ENCODE results near the gene ADAM8.
A peak's percentile ranks its signal among the peaks of the same experiment; 100 is the strongest.
"Not testable (repeated sequence)": the region's sequence is repeated elsewhere in the genome, so short reads cannot be mapped to it uniquely, and the experiment has no call there.

Gene ADAM8

GRCh38 chr10:133276435-133277201 is at the start of gene ADAM8:
TSS of gene ADAM8 (minus strand) at chr10:133276868. CDS start at chr10:133276817, 51 bp downstream.
- DNase-seq (ENCODE audit: low read depth in 2 of 3, low spot score in 1 of 3), result peak in 2 of 3 donors; percentile 63 to 66

GRCh38 chr10:133326223-133326551 is 49.5 kb upstream of the ADAM8 start:
- DNase-seq (ENCODE audit: low read depth in 2 of 3, low spot score in 1 of 3), result no peak

- DNase-seq (ENCODE audit: low read depth in 2 of 3, low spot score in 1 of 3), result no peak
These were observed 49.0 kb upstream of the ADAM8 start for GRCh38 chr10:133325440-133326222.

GRCh38 chr10:133324857-133325260 is 48.2 kb upstream of the ADAM8 start:
- no peak for DNase-seq (ENCODE audit: low read depth in 2 of 3, low spot score in 1 of 3)

- DNase-seq (ENCODE audit: low read depth in 2 of 3, low spot score in 1 of 3), result peak; percentile 40 to 59 (median 57)
These were observed 47.6 kb upstream of the ADAM8 start for GRCh38 chr10:133324198-133324792.

GRCh38 chr10:133322064-133322709 is 45.5 kb upstream of the ADAM8 start:
- not testable (repeated sequence) for DNase-seq (ENCODE audit: low read depth in 2 of 3, low spot score in 1 of 3)

- DNase-seq (ENCODE audit: low read depth in 2 of 3, low spot score in 1 of 3), result not testable (repeated sequence)
These were observed 44.3 kb upstream of the ADAM8 start for GRCh38 chr10:133320852-133321422.

GRCh38 chr10:133318494-133319127 is 41.9 kb upstream of the ADAM8 start:
- peak; percentile 41 to 67 (median 65) for DNase-seq (ENCODE audit: low read depth in 2 of 3, low spot score in 1 of 3)

GRCh38 chr10:133316732-133317131 is 40.1 kb upstream of the ADAM8 start:
- DNase-seq (ENCODE audit: low read depth in 2 of 3, low spot score in 1 of 3), result no peak

GRCh38 chr10:133316266-133316665 is 39.6 kb upstream of the ADAM8 start:
- no peak for DNase-seq (ENCODE audit: low read depth in 2 of 3, low spot score in 1 of 3)

GRCh38 chr10:133315847-133316246 is 39.2 kb upstream of the ADAM8 start:
- no peak for DNase-seq (ENCODE audit: low read depth in 2 of 3, low spot score in 1 of 3)

- DNase-seq (ENCODE audit: low read depth in 2 of 3, low spot score in 1 of 3), result no peak
These were observed 38.2 kb upstream of the ADAM8 start for GRCh38 chr10:133314911-133315310.

GRCh38 chr10:133313192-133313591 is 36.5 kb upstream of the ADAM8 start:
- no peak for DNase-seq (ENCODE audit: low read depth in 2 of 3, low spot score in 1 of 3)

- DNase-seq (ENCODE audit: low read depth in 2 of 3, low spot score in 1 of 3), result no peak
These were observed 36.1 kb upstream of the ADAM8 start for GRCh38 chr10:133312769-133313145.

- DNase-seq (ENCODE audit: low read depth in 2 of 3, low spot score in 1 of 3), result no peak
These were observed 35.5 kb upstream of the ADAM8 start for GRCh38 chr10:133312016-133312768.

GRCh38 chr10:133311570-133311969 is 34.9 kb upstream of the ADAM8 start:
- DNase-seq (ENCODE audit: low read depth in 2 of 3, low spot score in 1 of 3), result no peak

- no peak for DNase-seq (ENCODE audit: low read depth in 2 of 3, low spot score in 1 of 3)
These were observed 34.1 kb upstream of the ADAM8 start for GRCh38 chr10:133310789-133311188.

GRCh38 chr10:133310399-133310755 is 33.7 kb upstream of the ADAM8 start:
- DNase-seq (ENCODE audit: low read depth in 2 of 3, low spot score in 1 of 3), result no peak

GRCh38 chr10:133309720-133310398 is 33.2 kb upstream of the ADAM8 start:
- no peak for DNase-seq (ENCODE audit: low read depth in 2 of 3, low spot score in 1 of 3)

Data from stimulated activated CD4-positive, alpha-beta T cell treated with anti-CD3 and anti-CD28 coated beads, Interleukin-12 subunit alpha, Interleukin-12 subunit beta, amount 100 ng/mL, for 48 hours (primary cell).